Urinary bladder (tissue), 4 donors: Measurements from ENCODE around the gene FPR2. TPM values are rescaled to one million over a fixed set of nuclear protein-coding genes. Genes with fewer than 3 reads are reported as not detected.

Experiments used
- DNase-seq: peaks from one replicate; pipeline ENCODE4 v3.0.0-alpha.2; 2015; ENCODE audit errors: extremely low spot score
- H3K27ac ChIP-seq: one replicate; pipeline ENCODE4 v1.5.1; 2013; ENCODE audit warnings: low read depth, mild to moderate bottlenecking, moderate library complexity
- H3K36me3 ChIP-seq: one replicate; pipeline ENCODE4 v1.6.1; 2013; ENCODE audit warnings: mild to moderate bottlenecking, moderate library complexity; ENCODE audit not compliant: insufficient read depth
- H3K4me1 ChIP-seq: one replicate; pipeline ENCODE4 v1.6.1; 2013; ENCODE audit warnings: mild to moderate bottlenecking, moderate library complexity; ENCODE audit not compliant: insufficient read depth
- H3K4me3 ChIP-seq: one replicate; pipeline ENCODE4 v1.5.1; 2013; ENCODE audit warnings: low read depth, low read length
- WGBS: extraction: QIAGEN DNeasy Blood & Tissue Kit; methylation state at CpG from one replicate; pipeline ENCODE4 v1.1.7; 2013; 5-methylcytosine and 5-hydroxymethylcytosine counted together
- polyA plus RNA-seq: library from polyadenylated mRNA; stranded (reverse); fragments of 200-250 nt; gene quantifications from one replicate; pipeline ENCODE4 v1.2.3, GENCODE V29; 2013
- total RNA-seq: library from RNA; depleted of rRNA; stranded (reverse); fragments of >200 nt; gene quantifications from one replicate; pipeline ENCODE4 v1.2.3, GENCODE V29; 2014
- donor health status: healthy with polysubstance abuse.
- donor health status: healthy.

Gene FPR2
- total and polyA plus RNA-seq, 2 donors, result 1.0 to 4.9 TPM

DNA sequence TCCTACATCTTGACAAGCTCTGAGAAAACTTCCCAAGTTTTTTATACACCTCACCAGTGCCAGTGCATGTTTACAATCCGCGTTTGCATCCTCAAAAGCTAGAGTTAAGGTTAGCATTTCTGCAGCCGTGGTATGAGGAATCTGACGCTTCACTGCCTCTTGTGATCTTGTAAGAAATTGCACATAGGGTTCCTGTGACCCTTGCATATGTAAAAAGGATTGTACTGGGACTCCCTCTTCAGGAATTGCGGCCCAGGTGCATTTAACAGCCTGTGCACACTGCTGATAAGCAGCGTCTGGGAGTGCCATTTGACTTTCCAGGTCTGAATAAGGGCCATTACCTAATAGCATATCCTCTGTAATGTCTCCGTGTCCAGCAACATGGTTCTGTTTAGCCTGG is 49.2 kb downstream of the FPR2 start:
- Histone ChIP-seq H3K4me3 (no peak overlapping the region), H3K4me1 (no peaks in the 10 kb centered on the region), H3K36me3 (no peaks in the 10 kb centered on the region), H3K27ac (no peak overlapping the region)
- no peak for DNase-seq
- WGBS, result 66% methylated on average over 7 of the region's 7 CpGs

DNA sequence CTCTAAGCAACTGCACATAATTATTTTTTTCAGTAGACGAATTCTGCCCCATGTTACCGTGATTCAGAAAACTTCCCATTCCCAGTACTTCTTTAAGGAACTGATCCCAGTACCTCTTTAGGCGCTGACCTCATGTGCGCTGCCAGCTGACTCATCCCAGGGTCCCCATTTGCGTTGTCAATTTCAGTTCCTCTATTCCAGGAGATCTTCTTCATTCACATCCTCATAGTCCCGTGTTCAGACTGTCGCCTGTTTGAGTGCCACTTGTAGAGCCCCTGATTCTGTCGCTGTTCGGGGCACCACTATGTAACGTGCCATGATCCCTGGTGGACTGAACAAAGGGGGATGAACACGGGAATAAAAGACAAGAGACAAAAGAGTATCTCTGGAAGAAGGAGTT is 50.4 kb downstream of the FPR2 start:
- no peaks in the 10 kb centered on the region for H3K36me3 ChIP-seq
- H3K4me1 ChIP-seq, result no peaks in the 10 kb centered on the region
- no peak overlapping the region for H3K27ac ChIP-seq
- no peak overlapping the region for H3K4me3 ChIP-seq
- DNase-seq, result no peak
- WGBS, result 84% methylated on average over 11 of the region's 11 CpGs

- no peak overlapping the region for H3K27ac ChIP-seq
Observed at GRCh38 chr19:51815043-51815442, 54.1 kb downstream of the FPR2 start.

DNA sequence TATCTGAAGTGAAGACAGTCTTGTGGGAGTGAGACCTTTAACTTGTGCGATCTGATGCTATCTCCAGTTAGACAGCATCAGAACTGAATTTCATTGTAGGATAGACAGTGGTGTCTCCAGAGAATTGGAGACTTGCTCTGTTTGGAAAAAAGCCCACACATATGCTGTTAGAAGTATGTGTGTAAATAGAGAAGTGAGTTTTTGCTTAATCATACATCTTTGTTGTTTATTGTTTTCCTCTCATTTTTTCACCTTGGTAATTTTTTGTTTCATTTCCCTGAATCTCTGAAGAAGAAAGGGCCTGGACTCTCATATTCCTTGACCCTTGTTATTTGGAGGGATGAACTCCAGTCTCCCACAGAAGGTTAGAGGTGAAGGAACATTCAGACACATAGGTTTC is 55.7 kb downstream of the FPR2 start:
- DNase-seq, result no peak
- Histone ChIP-seq H3K4me3 (no peak overlapping the region), H3K4me1 (no peaks in the 10 kb centered on the region), H3K27ac (no peak overlapping the region), H3K36me3 (no peaks in the 10 kb centered on the region)
- WGBS, result 89% methylated on average over 1 of the region's 1 CpG

More at GRCh38 chr19:51815043-51815442, 54.1 kb downstream of the FPR2 start:
- DNase-seq, result no peak
- no peaks in the 10 kb centered on the region for H3K36me3 ChIP-seq
- H3K4me1 ChIP-seq, result no peaks in the 10 kb centered on the region
- 87% methylated on average over 9 of the region's 9 CpGs for WGBS
- H3K4me3 ChIP-seq, result no peak overlapping the region

DNA sequence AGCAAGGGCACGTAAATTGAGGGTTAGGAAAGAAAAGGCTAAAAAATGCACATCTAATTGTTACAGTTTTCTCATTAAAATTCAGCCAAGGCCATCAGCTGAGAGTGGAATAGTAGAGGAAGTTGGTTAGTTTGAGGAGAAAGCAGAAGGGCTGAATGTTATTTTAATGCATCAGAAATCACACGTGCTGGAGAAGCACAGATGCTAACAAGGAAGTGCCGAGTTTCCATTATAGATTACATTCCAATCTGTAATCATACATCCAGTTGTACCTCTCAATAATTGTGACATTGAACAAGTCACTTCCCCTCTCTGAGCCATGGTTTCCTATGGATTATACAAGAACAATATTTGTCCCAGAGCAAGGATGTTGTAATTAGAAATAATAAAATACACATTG is 59.0 kb downstream of the FPR2 start:
- Histone ChIP-seq H3K4me1 (no peaks in the 10 kb centered on the region), H3K4me3 (no peak overlapping the region), H3K36me3 (no peaks in the 10 kb centered on the region), H3K27ac (no peak overlapping the region)
- 67% methylated on average over 3 of the region's 3 CpGs for WGBS
- no peak for DNase-seq

Other genes starting within 250 kb of the FPR2 start
- 4.0 TPM for gene SIGLEC6, start 229.5 kb upstream of the FPR2 start, total RNA-seq
- gene SIGLEC6, start 229.5 kb upstream of the FPR2 start, polyA plus RNA-seq, result 1.4 TPM
- 10.2 TPM for gene ZNF175, start 189.9 kb upstream of the FPR2 start, total RNA-seq
- 4.9 TPM for gene ZNF175, start 189.9 kb upstream of the FPR2 start, polyA plus RNA-seq
- 0.32 TPM for gene SIGLEC5, start 130.8 kb upstream of the FPR2 start, total RNA-seq
- 0.47 TPM for gene SIGLEC5, start 130.8 kb upstream of the FPR2 start, polyA plus RNA-seq
- gene SIGLEC14, start 114.4 kb upstream of the FPR2 start, total RNA-seq, result 1.2 TPM
- 4.4 TPM for gene SIGLEC14, start 114.4 kb upstream of the FPR2 start, polyA plus RNA-seq
- 6.3 TPM for gene SPACA6, start 67.8 kb upstream of the FPR2 start, total RNA-seq
- gene SPACA6, start 67.8 kb upstream of the FPR2 start, polyA plus RNA-seq, result 19.3 TPM
- 0.32 TPM for gene HAS1, start 37.2 kb upstream of the FPR2 start, total RNA-seq
- 1.2 TPM for gene HAS1, start 37.2 kb upstream of the FPR2 start, polyA plus RNA-seq
- 7.1 TPM for gene FPR1, start 9.3 kb upstream of the FPR2 start, total RNA-seq
- gene FPR1, start 9.3 kb upstream of the FPR2 start, polyA plus RNA-seq, result 15.7 TPM
- 1.0 TPM for gene FPR3, start 34.0 kb downstream of the FPR2 start, total RNA-seq
- gene FPR3, start 34.0 kb downstream of the FPR2 start, polyA plus RNA-seq, result 5.8 TPM
- gene ZNF577, start 126.8 kb downstream of the FPR2 start, total RNA-seq, result 26.8 TPM
- gene ZNF577, start 126.8 kb downstream of the FPR2 start, polyA plus RNA-seq, result 17.2 TPM
- 16.6 TPM for gene ZNF649, start 143.8 kb downstream of the FPR2 start, total RNA-seq
- gene ZNF649, start 143.8 kb downstream of the FPR2 start, polyA plus RNA-seq, result 12.4 TPM
- 11.3 TPM for gene ZNF613, start 166.3 kb downstream of the FPR2 start, total RNA-seq
- 4.3 TPM for gene ZNF613, start 166.3 kb downstream of the FPR2 start, polyA plus RNA-seq
- gene ZNF350, start 225.7 kb downstream of the FPR2 start, total RNA-seq, result 19.7 TPM
- gene ZNF350, start 225.7 kb downstream of the FPR2 start, polyA plus RNA-seq, result 9.0 TPM
- gene ZNF615, start 247.0 kb downstream of the FPR2 start, total RNA-seq, result 28.3 TPM
- gene ZNF615, start 247.0 kb downstream of the FPR2 start, polyA plus RNA-seq, result 8.1 TPM